ENCODE results near the gene PACSIN2.

Gene PACSIN2

GRCh38 chr22:43013355-43014315, 1.3 kb downstream of the PACSIN2 start:
- peak overlapping the region; percentile 80 for H3K4me3 ChIP-seq (ENCODE audit: insufficient read depth, low read depth, low read length, poor library complexity, severe bottlenecking)
- H3K27me3 ChIP-seq (replicated peaks; ENCODE audit: control insufficient read depth, insufficient read depth, low read length, poor library complexity, severe bottlenecking): no peaks in the 10 kb centered on the region
- H3K27ac ChIP-seq (ENCODE audit: insufficient read depth, low read length, poor library complexity, severe bottlenecking): peak overlapping the region; percentile 83
- H3K9me3 ChIP-seq (ENCODE audit: control insufficient read depth, low read length): no peaks in the 10 kb centered on the region
- H3K4me1 ChIP-seq (ENCODE audit: control insufficient read depth, insufficient read depth, low read length, poor library complexity, severe bottlenecking): peaks cover 11% of the 10 kb centered on the region
- no peaks in the 10 kb centered on the region for H3K36me3 ChIP-seq (ENCODE audit: control insufficient read depth, insufficient read depth, low read length)
- peak in 2 of 3 donors; percentile 43 to 44 for DNase-seq

- no peaks in the 10 kb centered on the region for H3K27me3 ChIP-seq (replicated peaks; ENCODE audit: control insufficient read depth, insufficient read depth, low read length, poor library complexity, severe bottlenecking)
- no peaks in the 10 kb centered on the region for H3K9me3 ChIP-seq (ENCODE audit: control insufficient read depth, low read length)
- peaks cover 16% of the 10 kb centered on the region for H3K4me1 ChIP-seq (ENCODE audit: control insufficient read depth, insufficient read depth, low read length, poor library complexity, severe bottlenecking)
- no peak overlapping the region for H3K4me3 ChIP-seq (ENCODE audit: insufficient read depth, low read depth, low read length, poor library complexity, severe bottlenecking)
- no peak for DNase-seq
- H3K27ac ChIP-seq (ENCODE audit: insufficient read depth, low read length, poor library complexity, severe bottlenecking): no peak overlapping the region
- no peaks in the 10 kb centered on the region for H3K36me3 ChIP-seq (ENCODE audit: control insufficient read depth, insufficient read depth, low read length)
Observed at GRCh38 chr22:43012390-43012789, 2.6 kb downstream of the PACSIN2 start.

GRCh38 chr22:43011079-43011478, 3.9 kb downstream of the PACSIN2 start:
- Histone ChIP-seq H3K36me3 (ENCODE audit: control insufficient read depth, insufficient read depth, low read length) (no peaks in the 10 kb centered on the region), H3K27me3 (replicated peaks; ENCODE audit: control insufficient read depth, insufficient read depth, low read length, poor library complexity, severe bottlenecking) (no peaks in the 10 kb centered on the region), H3K27ac (ENCODE audit: insufficient read depth, low read length, poor library complexity, severe bottlenecking) (no peak overlapping the region), H3K4me3 (ENCODE audit: insufficient read depth, low read depth, low read length, poor library complexity, severe bottlenecking) (no peak overlapping the region), H3K4me1 (ENCODE audit: control insufficient read depth, insufficient read depth, low read length, poor library complexity, severe bottlenecking) (peaks cover 16% of the 10 kb centered on the region), H3K9me3 (ENCODE audit: control insufficient read depth, low read length) (no peaks in the 10 kb centered on the region)
- DNase-seq: no peak

GRCh38 chr22:43009444-43009843, 5.5 kb downstream of the PACSIN2 start:
- Histone ChIP-seq H3K27ac (ENCODE audit: insufficient read depth, low read length, poor library complexity, severe bottlenecking) (no peak overlapping the region), H3K9me3 (ENCODE audit: control insufficient read depth, low read length) (no peaks in the 10 kb centered on the region), H3K36me3 (ENCODE audit: control insufficient read depth, insufficient read depth, low read length) (no peaks in the 10 kb centered on the region), H3K4me3 (ENCODE audit: insufficient read depth, low read depth, low read length, poor library complexity, severe bottlenecking) (no peak overlapping the region), H3K4me1 (ENCODE audit: control insufficient read depth, insufficient read depth, low read length, poor library complexity, severe bottlenecking) (peaks cover 20% of the 10 kb centered on the region), H3K27me3 (replicated peaks; ENCODE audit: control insufficient read depth, insufficient read depth, low read length, poor library complexity, severe bottlenecking) (no peaks in the 10 kb centered on the region)
- no peak for DNase-seq

GRCh38 chr22:43008921-43009320, 6.0 kb downstream of the PACSIN2 start:
- Histone ChIP-seq H3K4me1 (ENCODE audit: control insufficient read depth, insufficient read depth, low read length, poor library complexity, severe bottlenecking) (peaks cover 24% of the 10 kb centered on the region), H3K9me3 (ENCODE audit: control insufficient read depth, low read length) (no peaks in the 10 kb centered on the region), H3K36me3 (ENCODE audit: control insufficient read depth, insufficient read depth, low read length) (no peaks in the 10 kb centered on the region), H3K4me3 (ENCODE audit: insufficient read depth, low read depth, low read length, poor library complexity, severe bottlenecking) (no peak overlapping the region), H3K27me3 (replicated peaks; ENCODE audit: control insufficient read depth, insufficient read depth, low read length, poor library complexity, severe bottlenecking) (no peaks in the 10 kb centered on the region), H3K27ac (ENCODE audit: insufficient read depth, low read length, poor library complexity, severe bottlenecking) (no peak overlapping the region)
- no peak for DNase-seq

GRCh38 chr22:43008509-43008908, 6.4 kb downstream of the PACSIN2 start:
- Histone ChIP-seq H3K4me1 (ENCODE audit: control insufficient read depth, insufficient read depth, low read length, poor library complexity, severe bottlenecking) (peaks cover 20% of the 10 kb centered on the region), H3K36me3 (ENCODE audit: control insufficient read depth, insufficient read depth, low read length) (no peaks in the 10 kb centered on the region), H3K4me3 (ENCODE audit: insufficient read depth, low read depth, low read length, poor library complexity, severe bottlenecking) (no peak overlapping the region), H3K27ac (ENCODE audit: insufficient read depth, low read length, poor library complexity, severe bottlenecking) (no peak overlapping the region), H3K27me3 (replicated peaks; ENCODE audit: control insufficient read depth, insufficient read depth, low read length, poor library complexity, severe bottlenecking) (no peaks in the 10 kb centered on the region), H3K9me3 (ENCODE audit: control insufficient read depth, low read length) (no peaks in the 10 kb centered on the region)
- no peak for DNase-seq

- no peaks in the 10 kb centered on the region for H3K9me3 ChIP-seq (ENCODE audit: control insufficient read depth, low read length)
- no peak for DNase-seq
- H3K36me3 ChIP-seq (ENCODE audit: control insufficient read depth, insufficient read depth, low read length): no peaks in the 10 kb centered on the region
- H3K4me1 ChIP-seq (ENCODE audit: control insufficient read depth, insufficient read depth, low read length, poor library complexity, severe bottlenecking): peaks cover 18% of the 10 kb centered on the region
- H3K27ac ChIP-seq (ENCODE audit: insufficient read depth, low read length, poor library complexity, severe bottlenecking): no peak overlapping the region
- no peaks in the 10 kb centered on the region for H3K27me3 ChIP-seq (replicated peaks; ENCODE audit: control insufficient read depth, insufficient read depth, low read length, poor library complexity, severe bottlenecking)
- no peak overlapping the region for H3K4me3 ChIP-seq (ENCODE audit: insufficient read depth, low read depth, low read length, poor library complexity, severe bottlenecking)
Observed at GRCh38 chr22:43007519-43008102, 7.3 kb downstream of the PACSIN2 start.

GRCh38 chr22:43006753-43007152, 8.2 kb downstream of the PACSIN2 start:
- H3K9me3 ChIP-seq (ENCODE audit: control insufficient read depth, low read length): no peaks in the 10 kb centered on the region
- peaks cover 22% of the 10 kb centered on the region for H3K4me1 ChIP-seq (ENCODE audit: control insufficient read depth, insufficient read depth, low read length, poor library complexity, severe bottlenecking)
- no peak overlapping the region for H3K4me3 ChIP-seq (ENCODE audit: insufficient read depth, low read depth, low read length, poor library complexity, severe bottlenecking)
- H3K36me3 ChIP-seq (ENCODE audit: control insufficient read depth, insufficient read depth, low read length): no peaks in the 10 kb centered on the region
- no peaks in the 10 kb centered on the region for H3K27me3 ChIP-seq (replicated peaks; ENCODE audit: control insufficient read depth, insufficient read depth, low read length, poor library complexity, severe bottlenecking)
- no peak for DNase-seq
- H3K27ac ChIP-seq (ENCODE audit: insufficient read depth, low read length, poor library complexity, severe bottlenecking): no peak overlapping the region

GRCh38 chr22:43006016-43006505, 8.9 kb downstream of the PACSIN2 start:
- Histone ChIP-seq H3K36me3 (ENCODE audit: control insufficient read depth, insufficient read depth, low read length) (no peaks in the 10 kb centered on the region), H3K4me1 (ENCODE audit: control insufficient read depth, insufficient read depth, low read length, poor library complexity, severe bottlenecking) (peaks cover 29% of the 10 kb centered on the region), H3K4me3 (ENCODE audit: insufficient read depth, low read depth, low read length, poor library complexity, severe bottlenecking) (no peak overlapping the region), H3K27ac (ENCODE audit: insufficient read depth, low read length, poor library complexity, severe bottlenecking) (no peak overlapping the region), H3K9me3 (ENCODE audit: control insufficient read depth, low read length) (no peaks in the 10 kb centered on the region), H3K27me3 (replicated peaks; ENCODE audit: control insufficient read depth, insufficient read depth, low read length, poor library complexity, severe bottlenecking) (no peaks in the 10 kb centered on the region)
- DNase-seq: no peak

GRCh38 chr22:43005106-43005505, 9.8 kb downstream of the PACSIN2 start:
- Histone ChIP-seq H3K27me3 (replicated peaks; ENCODE audit: control insufficient read depth, insufficient read depth, low read length, poor library complexity, severe bottlenecking) (no peaks in the 10 kb centered on the region), H3K4me3 (ENCODE audit: insufficient read depth, low read depth, low read length, poor library complexity, severe bottlenecking) (no peak overlapping the region), H3K4me1 (ENCODE audit: control insufficient read depth, insufficient read depth, low read length, poor library complexity, severe bottlenecking) (peaks cover 33% of the 10 kb centered on the region), H3K36me3 (ENCODE audit: control insufficient read depth, insufficient read depth, low read length) (no peaks in the 10 kb centered on the region), H3K9me3 (ENCODE audit: control insufficient read depth, low read length) (no peaks in the 10 kb centered on the region), H3K27ac (ENCODE audit: insufficient read depth, low read length, poor library complexity, severe bottlenecking) (no peak overlapping the region)
- no peak for DNase-seq

All from effector memory CD4-positive, alpha-beta T cell (primary cell).